ENCODE results near the gene KRTAP2-3. TPM values are rescaled to one million over a fixed set of nuclear protein-coding genes. Genes with fewer than 3 reads are reported as not detected.
"Not testable (repeated sequence)": the region's sequence is repeated elsewhere in the genome, so short reads cannot be mapped to it uniquely, and the experiment has no call there.

Gene KRTAP2-3
- polyA plus RNA-seq, 2 of the 4 experiments (the other 2 are of a cell fraction), result not detected

GRCh38 chr17:41088760-41089352, 28.9 kb upstream of the KRTAP2-3 start:
- peak; percentile 65 for FAIRE-seq
- WGBS (ENCODE audit: missing lambda C conversion rate), result 59% methylated on average over 4 of the region's 4 CpGs

GRCh38 chr17:41084100-41084856, 24.4 kb upstream of the KRTAP2-3 start, which contains the start of gene KRTAP4-7:
KRTAP4-7 (plus strand) TSS chr17:41084150; CDS start chr17:41084207, 57 bp downstream.
- ATAC-seq; DNase-seq (ENCODE audit: low read depth in 1 of 2, low spot score in 1 of 2); H3K9me3 ChIP-seq; H3K4me3 ChIP-seq; FAIRE-seq; POLR2A ChIA-PET: not testable (repeated sequence)
- Histone ChIP-seq H3K4me2 (peak within 1 kb of the TSS; percentile 5; the same call in 2 of the 3 replicates), H3K4me1 (peaks cover 12% of the 10 kb centered on the region), H3K27ac (peak within 1 kb of the TSS in 1 of 2 experiments; percentile 9; a peak in 1 of 6 replicates)
- CTCF ChIA-PET, result interaction anchor here (1.4 kb wide), 1 partner anchor 465 kb away, joined by 3 read pairs; no protein-coding TSS in a partner anchor
- WGBS (ENCODE audit: missing lambda C conversion rate), result 89% methylated on average over 11 of the region's 14 CpGs

More at GRCh38 chr17:41088760-41089352, 28.9 kb upstream of the KRTAP2-3 start:
- DNase-seq (ENCODE audit: low read depth in 1 of 2, low spot score in 1 of 2); H3K9me3 ChIP-seq; ATAC-seq; POLR2A ChIA-PET; H3K4me2 ChIP-seq; H3K27ac ChIP-seq; H3K4me3 ChIP-seq; H3K4me1 ChIP-seq; CTCF ChIA-PET: not testable (repeated sequence)
- TF ChIP-seq CBX8 (IDR thresholded peaks at IDR 0.05), result peak; percentile 64; the same call in 1 of the 2 replicates

- WGBS (ENCODE audit: missing lambda C conversion rate), result 4% methylated on average over 2 of the region's 2 CpGs
- CTCF ChIA-PET, result not testable (repeated sequence)
- ATAC-seq, result peak in 1 of 2 experiments; percentile 68; a peak in 3 of 6 replicates
Measured at GRCh38 chr17:41083427-41083826, 23.5 kb upstream of the KRTAP2-3 start.

GRCh38 chr17:41082626-41083025, 22.7 kb upstream of the KRTAP2-3 start:
- DNase-seq (ENCODE audit: low read depth in 1 of 2, low spot score in 1 of 2) (peak in 1 of 2 experiments; percentile 29), ATAC-seq (no peak), FAIRE-seq (peak; percentile 23)
- Histone ChIP-seq H3K4me3 (no peak overlapping the region), H3K4me2 (peak overlapping the region; percentile 5; the same call in 1 of the 3 replicates), H3K9me3 (no peaks in the 10 kb centered on the region), H3K27ac (no peak overlapping the region), H3K4me1 (peaks cover 12% of the 10 kb centered on the region)
- ChIA-PET CTCF (no interaction called here), POLR2A (no interaction called here)
- 16% methylated on average over 4 of the region's 4 CpGs for WGBS (ENCODE audit: missing lambda C conversion rate)
- TF ChIP-seq KDM5A (IDR thresholded peaks at IDR 0.05) (no peak), PHF8 (IDR thresholded peaks at IDR 0.05; ENCODE audit: borderline replicate concordance, low read depth) (no peak), FOSL2 (IDR thresholded peaks at IDR 0.05) (no peak), FOSL2 (CRISPR knock-in tag; IDR thresholded peaks at IDR 0.05) (no peak), RARB (CRISPR knock-in tag; IDR thresholded peaks at IDR 0.05) (no peak), ZC3H11A (IDR thresholded peaks at IDR 0.05) (no peak), MAFK (IDR thresholded peaks at IDR 0.05; ENCODE audit: partially characterized antibody) (peak; percentile 70), FOSB (CRISPR knock-in tag; IDR thresholded peaks at IDR 0.05) (no peak)

More at GRCh38 chr17:41083427-41083826, 23.5 kb upstream of the KRTAP2-3 start:
- H3K9me3 ChIP-seq; H3K4me2 ChIP-seq; DNase-seq (ENCODE audit: low read depth in 1 of 2, low spot score in 1 of 2); H3K27ac ChIP-seq; H3K4me3 ChIP-seq; POLR2A ChIA-PET: not testable (repeated sequence)
- peak; percentile 100 for FAIRE-seq
- H3K4me1 ChIP-seq, result peaks cover 12% of the 10 kb centered on the region

GRCh38 chr17:41076788-41077187, 16.9 kb upstream of the KRTAP2-3 start:
- Histone ChIP-seq H3K4me2 (no peak overlapping the region), H3K4me1 (no peaks in the 10 kb centered on the region), H3K9me3 (no peaks in the 10 kb centered on the region), H3K27ac (no peak overlapping the region), H3K4me3 (no peak overlapping the region)
- no peak for ATAC-seq
- TF ChIP-seq HOXB13 (CRISPR knock-in tag; IDR thresholded peaks at IDR 0.05; ENCODE audit: low read depth) (no peak), RNF2 (IDR thresholded peaks at IDR 0.05; ENCODE audit: borderline replicate concordance, low read depth) (no peak), POLR2AphosphoS2 (conservative IDR thresholded peaks at IDR 0.05; ENCODE audit: low read length) (no peak), KDM5A (IDR thresholded peaks at IDR 0.05) (no peak), JUN (IDR thresholded peaks at IDR 0.05) (no peak), USF2 (IDR thresholded peaks at IDR 0.05) (no peak), TFCP2L1 (CRISPR knock-in tag; IDR thresholded peaks at IDR 0.05) (no peak), TP53 (CRISPR knock-in tag; IDR thresholded peaks at IDR 0.05) (no peak), PHF8 (IDR thresholded peaks at IDR 0.05; ENCODE audit: borderline replicate concordance, low read depth) (no peak), ZC3H11A (IDR thresholded peaks at IDR 0.05) (no peak), ELK1 (IDR thresholded peaks at IDR 0.05; ENCODE audit: low read depth, low read length) (no peak), EHF (CRISPR knock-in tag; IDR thresholded peaks at IDR 0.05) (no peak), KDM1A (IDR thresholded peaks at IDR 0.05; ENCODE audit: low read depth) (no peak)
- ChIA-PET POLR2A (no interaction called here), CTCF (no interaction called here)
- no peak for FAIRE-seq
- no peak for DNase-seq (ENCODE audit: low read depth in 1 of 2, low spot score in 1 of 2)
